HepG2 (cell line): Measurements from ENCODE around the gene C20orf144. TPM values are rescaled to one million over a fixed set of nuclear protein-coding genes. Genes with fewer than 3 reads are reported as not detected.

Source experiments
- DNMT3B ChIP-seq: conservative IDR thresholded peaks from 2 replicates; pipeline ENCODE4 v1.6.1; 2016; ENCODE audit warnings: missing biosample characterization, control low read depth
- EED ChIP-seq: sonication (generic); formaldehyde crosslinking; IDR thresholded peaks from 2 replicates; pipeline ENCODE4 v1.5.0; 2020; ENCODE audit warnings: mild to moderate bottlenecking, missing genetic modification reagents
- GABPA ChIP-seq, 2 experiments: IDR thresholded peaks; 2 replicates each; pipeline ENCODE4 v1.6.1; 2011 to 2016; ENCODE audit warnings: low read depth in 2 of 2, low read length in 1 of 2, missing biosample characterization in 1 of 2, missing genetic modification characterization in 1 of 2
- NCOA5 ChIP-seq: sonication (generic); formaldehyde crosslinking; IDR thresholded peaks from 2 replicates; pipeline ENCODE4 v1.4.0; 2020; ENCODE audit warnings: missing genetic modification reagents
- NFIB ChIP-seq: sonication (generic); formaldehyde crosslinking; IDR thresholded peaks from 2 replicates; pipeline ENCODE4 v1.9.0; 2021; ENCODE audit warnings: missing genetic modification reagents, mild to moderate bottlenecking, borderline replicate concordance
- POLR2A ChIP-seq, 2 experiments: IDR thresholded peaks; 2 replicates each; pipeline ENCODE4 v1.6.1; 2011; ENCODE audit warnings: low read depth in 2 of 2, low read length in 2 of 2, mild to moderate bottlenecking in 1 of 2, moderate library complexity in 1 of 2; ENCODE audit not compliant: insufficient read depth in 1 of 2
- RBFOX2 ChIP-seq: fragments of 200-400 bp; formaldehyde crosslinking; IDR thresholded peaks from 2 replicates; pipeline ENCODE4 v1.6.1; 2017; ENCODE audit warnings: low read depth, mild to moderate bottlenecking, low read length
- REL ChIP-seq: sonication (generic); formaldehyde crosslinking; conservative IDR thresholded peaks from 2 replicates; pipeline ENCODE4 v1.8.0; 2022; ENCODE audit warnings: mild to moderate bottlenecking, missing genetic modification reagents, moderate library complexity
- TOPORS ChIP-seq: sonication (generic); formaldehyde crosslinking; IDR thresholded peaks from 2 replicates; pipeline ENCODE4 v1.8.0; 2023; ENCODE audit warnings: mild to moderate bottlenecking, missing genetic modification reagents
- ZFX ChIP-seq: sonication (generic); formaldehyde crosslinking; IDR thresholded peaks from 2 replicates; pipeline ENCODE4 v1.4.0; 2020; ENCODE audit warnings: mild to moderate bottlenecking, low read depth, missing genetic modification reagents, moderate library complexity
- ZNF207 ChIP-seq: fragments of 450-650 bp; IDR thresholded peaks from 2 replicates; pipeline ENCODE4 v1.6.1; 2016; ENCODE audit warnings: antibody characterized with exemption, borderline replicate concordance
- ZNF644 ChIP-seq: IDR thresholded peaks from 2 replicates; pipeline ENCODE4 v1.6.1; 2016; ENCODE audit warnings: low read depth
- ZSCAN20 ChIP-seq: sonication (generic); formaldehyde crosslinking; IDR thresholded peaks from 2 replicates; pipeline ENCODE4 v1.4.0; 2020; ENCODE audit warnings: missing genetic modification reagents, mild to moderate bottlenecking, borderline replicate concordance
- polyA plus RNA-seq, 8 experiments: library from polyadenylated mRNA; depleted of rRNA in 3 of 8; stranded (reverse) in 7 of 8; unstranded in 1 of 8; fragments of >200 nt; fragmentation: Illumina TruSeq in 4 of 8; extraction: Trizol in 4 of 8; gene quantifications; 2 replicates each; pipeline versions ENCODE4 v1.2.1 to v1.2.3, GENCODE V29; 2011 to 2016; ENCODE audit warnings: low read depth in 4 of 8, missing spikeins in 1 of 8, mixed read lengths in 1 of 8; ENCODE audit not compliant: insufficient read depth in 1 of 8
- total RNA-seq, 5 experiments: library from RNA; depleted of rRNA; stranded (reverse); fragments of >200 nt; fragmentation: Illumina TruSeq; extraction: Trizol; gene quantifications; 2 replicates each; pipeline ENCODE4 v1.2.3, GENCODE V29; 2016; ENCODE audit warnings: low read depth in 1 of 5
- TF ChIP-seq, protein P1 (sequence below), 2 experiments: fragments of 450-650 bp in 1 of 2; sonication (generic) in 1 of 2; formaldehyde crosslinking in 1 of 2; IDR thresholded peaks; 2 replicates each; pipeline versions ENCODE4 v1.6.1 to v1.8.0; 2016 to 2022; ENCODE audit warnings: antibody characterized with exemption in 1 of 2, mild to moderate bottlenecking in 1 of 2, missing genetic modification reagents in 1 of 2
- TF ChIP-seq, protein P2 (sequence below), 2 experiments: IDR thresholded peaks; 2 replicates each; pipeline ENCODE4 v1.6.1; 2011 to 2012; ENCODE audit warnings: low read length in 2 of 2, borderline replicate concordance in 1 of 2, low read depth in 1 of 2, mild to moderate bottlenecking in 1 of 2, moderate library complexity in 1 of 2

Gene C20orf144
- total and polyA plus RNA-seq, 2 of the 13 experiments (the other 11 are each of a cell fraction or from before 2014, with no cell fraction given) = 0.09 to 0.16 TPM

DNA sequence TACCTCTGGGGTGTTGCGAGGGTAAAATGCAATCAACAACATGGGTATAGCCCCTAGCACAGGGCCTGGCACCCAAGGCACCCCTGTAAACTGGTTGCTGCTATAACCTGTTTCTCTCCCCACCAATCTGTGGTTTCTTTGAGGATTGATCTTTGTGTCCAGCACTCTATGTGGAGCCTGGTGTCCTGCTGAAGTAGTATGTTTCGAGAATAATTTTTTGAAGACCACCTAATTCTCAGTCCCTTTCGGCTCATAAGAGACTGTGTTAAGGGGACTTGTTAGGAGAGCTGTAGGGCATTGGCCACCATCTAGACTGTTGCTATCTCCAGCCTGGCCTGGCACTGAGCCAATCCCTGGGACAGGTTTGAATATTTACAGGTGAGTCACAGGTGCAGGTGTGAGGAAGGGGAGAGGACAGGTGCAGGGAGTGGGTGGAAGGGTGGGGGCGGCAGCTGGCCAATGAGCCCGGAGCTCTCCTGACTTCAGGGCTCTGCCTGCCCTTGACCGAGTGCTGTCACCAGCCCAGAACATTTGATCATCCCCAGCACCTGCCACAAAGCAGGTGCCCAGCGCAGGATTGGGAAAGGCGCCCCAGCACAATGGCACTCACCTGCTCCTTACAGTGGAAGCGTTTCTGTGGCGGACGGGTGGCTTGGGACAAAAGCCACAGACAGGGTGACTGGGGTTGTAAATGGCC is 8.1 kb upstream of the C20orf144 start (continued):
- TF ChIP-seq, protein P1, sequence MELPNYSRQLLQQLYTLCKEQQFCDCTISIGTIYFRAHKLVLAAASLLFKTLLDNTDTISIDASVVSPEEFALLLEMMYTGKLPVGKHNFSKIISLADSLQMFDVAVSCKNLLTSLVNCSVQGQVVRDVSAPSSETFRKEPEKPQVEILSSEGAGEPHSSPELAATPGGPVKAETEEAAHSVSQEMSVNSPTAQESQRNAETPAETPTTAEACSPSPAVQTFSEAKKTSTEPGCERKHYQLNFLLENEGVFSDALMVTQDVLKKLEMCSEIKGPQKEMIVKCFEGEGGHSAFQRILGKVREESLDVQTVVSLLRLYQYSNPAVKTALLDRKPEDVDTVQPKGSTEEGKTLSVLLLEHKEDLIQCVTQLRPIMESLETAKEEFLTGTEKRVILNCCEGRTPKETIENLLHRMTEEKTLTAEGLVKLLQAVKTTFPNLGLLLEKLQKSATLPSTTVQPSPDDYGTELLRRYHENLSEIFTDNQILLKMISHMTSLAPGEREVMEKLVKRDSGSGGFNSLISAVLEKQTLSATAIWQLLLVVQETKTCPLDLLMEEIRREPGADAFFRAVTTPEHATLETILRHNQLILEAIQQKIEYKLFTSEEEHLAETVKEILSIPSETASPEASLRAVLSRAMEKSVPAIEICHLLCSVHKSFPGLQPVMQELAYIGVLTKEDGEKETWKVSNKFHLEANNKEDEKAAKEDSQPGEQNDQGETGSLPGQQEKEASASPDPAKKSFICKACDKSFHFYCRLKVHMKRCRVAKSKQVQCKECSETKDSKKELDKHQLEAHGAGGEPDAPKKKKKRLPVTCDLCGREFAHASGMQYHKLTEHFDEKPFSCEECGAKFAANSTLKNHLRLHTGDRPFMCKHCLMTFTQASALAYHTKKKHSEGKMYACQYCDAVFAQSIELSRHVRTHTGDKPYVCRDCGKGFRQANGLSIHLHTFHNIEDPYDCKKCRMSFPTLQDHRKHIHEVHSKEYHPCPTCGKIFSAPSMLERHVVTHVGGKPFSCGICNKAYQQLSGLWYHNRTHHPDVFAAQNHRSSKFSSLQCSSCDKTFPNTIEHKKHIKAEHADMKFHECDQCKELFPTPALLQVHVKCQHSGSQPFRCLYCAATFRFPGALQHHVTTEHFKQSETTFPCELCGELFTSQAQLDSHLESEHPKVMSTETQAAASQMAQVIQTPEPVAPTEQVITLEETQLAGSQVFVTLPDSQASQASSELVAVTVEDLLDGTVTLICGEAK (IDR thresholded peaks at IDR 0.05) = no peak
- TF ChIP-seq, protein P1 (CRISPR knock-in tag; IDR thresholded peaks at IDR 0.05) = no peak
- TF ChIP-seq NFIB (CRISPR knock-in tag) (0 out of 2 replicates have a peak, but pooled peaks have one; percentile 18), GABPA (IDR thresholded peaks at IDR 0.05; ENCODE audit: low read depth, low read length) (no peak), GABPA (CRISPR knock-in tag; IDR thresholded peaks at IDR 0.05; ENCODE audit: low read depth) (no peak), REL (CRISPR knock-in tag) (0 out of 2 replicates have a peak, but pooled peaks have one; percentile 57), RBFOX2 (no peak), DNMT3B (CRISPR knock-in tag) (no peak), POLR2A (IDR thresholded peaks at IDR 0.05; ENCODE audit: insufficient read depth in 1 of 2, low read depth in 2 of 2, low read length in 2 of 2) (peak in 1 of 2 experiments; percentile 32; a peak in 1 of 4 replicates), EED (CRISPR knock-in tag) (no peak), ZNF644 (no peak), ZSCAN20 (no peak), ZFX (CRISPR knock-in tag) (no peak), NCOA5 (CRISPR knock-in tag) (0 out of 2 replicates have a peak, but pooled peaks have one; percentile 2), TOPORS (CRISPR knock-in tag) (no peak), ZNF207 (no peak)
- TF ChIP-seq, protein P2, sequence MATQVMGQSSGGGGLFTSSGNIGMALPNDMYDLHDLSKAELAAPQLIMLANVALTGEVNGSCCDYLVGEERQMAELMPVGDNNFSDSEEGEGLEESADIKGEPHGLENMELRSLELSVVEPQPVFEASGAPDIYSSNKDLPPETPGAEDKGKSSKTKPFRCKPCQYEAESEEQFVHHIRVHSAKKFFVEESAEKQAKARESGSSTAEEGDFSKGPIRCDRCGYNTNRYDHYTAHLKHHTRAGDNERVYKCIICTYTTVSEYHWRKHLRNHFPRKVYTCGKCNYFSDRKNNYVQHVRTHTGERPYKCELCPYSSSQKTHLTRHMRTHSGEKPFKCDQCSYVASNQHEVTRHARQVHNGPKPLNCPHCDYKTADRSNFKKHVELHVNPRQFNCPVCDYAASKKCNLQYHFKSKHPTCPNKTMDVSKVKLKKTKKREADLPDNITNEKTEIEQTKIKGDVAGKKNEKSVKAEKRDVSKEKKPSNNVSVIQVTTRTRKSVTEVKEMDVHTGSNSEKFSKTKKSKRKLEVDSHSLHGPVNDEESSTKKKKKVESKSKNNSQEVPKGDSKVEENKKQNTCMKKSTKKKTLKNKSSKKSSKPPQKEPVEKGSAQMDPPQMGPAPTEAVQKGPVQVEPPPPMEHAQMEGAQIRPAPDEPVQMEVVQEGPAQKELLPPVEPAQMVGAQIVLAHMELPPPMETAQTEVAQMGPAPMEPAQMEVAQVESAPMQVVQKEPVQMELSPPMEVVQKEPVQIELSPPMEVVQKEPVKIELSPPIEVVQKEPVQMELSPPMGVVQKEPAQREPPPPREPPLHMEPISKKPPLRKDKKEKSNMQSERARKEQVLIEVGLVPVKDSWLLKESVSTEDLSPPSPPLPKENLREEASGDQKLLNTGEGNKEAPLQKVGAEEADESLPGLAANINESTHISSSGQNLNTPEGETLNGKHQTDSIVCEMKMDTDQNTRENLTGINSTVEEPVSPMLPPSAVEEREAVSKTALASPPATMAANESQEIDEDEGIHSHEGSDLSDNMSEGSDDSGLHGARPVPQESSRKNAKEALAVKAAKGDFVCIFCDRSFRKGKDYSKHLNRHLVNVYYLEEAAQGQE (IDR thresholded peaks at IDR 0.05; ENCODE audit: borderline replicate concordance in 1 of 2, low read depth in 1 of 2, low read length in 2 of 2) = no peak
